Measurements from ENCODE around the gene TXN2.
"Not testable (repeated sequence)": the region's sequence is repeated elsewhere in the genome, so short reads cannot be mapped to it uniquely, and the experiment has no call there.

The TXN2 gene

DNA sequence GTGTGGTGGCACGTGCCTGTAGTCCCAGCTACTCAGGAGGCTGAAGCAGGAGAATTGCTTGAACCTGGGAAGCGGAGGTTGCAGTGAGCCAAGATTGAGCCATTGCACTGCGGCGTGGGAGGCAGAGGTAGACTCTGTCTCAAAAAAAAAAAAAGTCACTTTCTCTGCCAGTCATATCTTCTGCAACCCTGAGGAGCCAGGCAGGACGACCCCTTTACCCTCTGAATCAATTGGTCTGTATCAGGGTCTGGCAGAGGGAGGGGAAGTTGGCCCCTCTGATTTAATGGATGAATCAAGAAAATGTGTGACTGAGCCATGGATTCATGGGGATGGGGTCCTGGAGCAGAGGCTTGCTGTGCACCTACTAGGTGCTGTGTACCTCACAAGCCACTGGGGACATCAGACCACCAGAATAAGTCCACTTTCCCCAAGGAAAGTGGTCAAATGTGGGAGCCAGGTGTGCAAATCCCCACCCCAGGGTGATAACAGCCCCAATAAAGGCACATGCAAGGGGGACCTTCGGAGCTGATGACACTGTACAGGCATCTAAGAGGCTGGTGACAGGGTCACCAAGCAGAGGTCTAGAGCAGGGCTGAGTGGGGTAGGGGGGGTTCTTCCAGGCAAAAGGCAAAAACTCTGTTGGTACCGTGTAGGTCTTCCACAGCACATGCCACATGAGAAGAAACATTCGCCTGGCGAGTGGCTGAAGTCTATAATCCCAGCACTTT is 29.0 kb downstream of the TXN2 start:
- H3K4me2 ChIP-seq: peak overlapping the region; percentile 81; the same call in 1 of the 2 replicates

GRCh38 chr22:36450923-36451322 is 30.5 kb downstream of the TXN2 start:
- not testable (repeated sequence) for H3K4me3 ChIP-seq (IDR thresholded peaks at IDR 0.05; ENCODE audit: insufficient read depth, low read depth, low read length); H3K27me3 ChIP-seq (ENCODE audit: insufficient read depth, low read depth); H2AFZ ChIP-seq (ENCODE audit: low read depth); H4K20me1 ChIP-seq (ENCODE audit: insufficient read depth); H3K79me2 ChIP-seq (ENCODE audit: insufficient read depth, low read depth); H3K36me3 ChIP-seq (ENCODE audit: insufficient read depth)
- Histone ChIP-seq H3K27ac (peak overlapping the region; percentile 76), H3K4me1 (ENCODE audit: low read depth, poor library complexity, severe bottlenecking) (peaks cover 67% of the 10 kb centered on the region), H3K4me2 (peak overlapping the region; percentile 81), H3K9ac (peak overlapping the region; percentile 49; the same call in 1 of the 2 replicates)

More for the DNA sequence above, 29.0 kb downstream of the TXN2 start:
- Histone ChIP-seq H3K27me3 (ENCODE audit: insufficient read depth, low read depth) (no peaks in the 10 kb centered on the region), H3K4me1 (ENCODE audit: low read depth, poor library complexity, severe bottlenecking) (peaks cover 66% of the 10 kb centered on the region), H3K4me3 (IDR thresholded peaks at IDR 0.05; ENCODE audit: insufficient read depth, low read depth, low read length) (no peak overlapping the region), H3K9ac (0 out of 2 replicates have a peak overlapping the region, but pooled peaks have one; percentile 49), H2AFZ (ENCODE audit: low read depth) (peak overlapping the region; percentile 35), H3K36me3 (ENCODE audit: insufficient read depth) (no peaks in the 10 kb centered on the region), H3K79me2 (ENCODE audit: insufficient read depth, low read depth) (no peaks in the 10 kb centered on the region), H4K20me1 (ENCODE audit: insufficient read depth) (no peaks in the 10 kb centered on the region), H3K27ac (peak overlapping the region; percentile 76)
- TF ChIP-seq, protein P1, sequence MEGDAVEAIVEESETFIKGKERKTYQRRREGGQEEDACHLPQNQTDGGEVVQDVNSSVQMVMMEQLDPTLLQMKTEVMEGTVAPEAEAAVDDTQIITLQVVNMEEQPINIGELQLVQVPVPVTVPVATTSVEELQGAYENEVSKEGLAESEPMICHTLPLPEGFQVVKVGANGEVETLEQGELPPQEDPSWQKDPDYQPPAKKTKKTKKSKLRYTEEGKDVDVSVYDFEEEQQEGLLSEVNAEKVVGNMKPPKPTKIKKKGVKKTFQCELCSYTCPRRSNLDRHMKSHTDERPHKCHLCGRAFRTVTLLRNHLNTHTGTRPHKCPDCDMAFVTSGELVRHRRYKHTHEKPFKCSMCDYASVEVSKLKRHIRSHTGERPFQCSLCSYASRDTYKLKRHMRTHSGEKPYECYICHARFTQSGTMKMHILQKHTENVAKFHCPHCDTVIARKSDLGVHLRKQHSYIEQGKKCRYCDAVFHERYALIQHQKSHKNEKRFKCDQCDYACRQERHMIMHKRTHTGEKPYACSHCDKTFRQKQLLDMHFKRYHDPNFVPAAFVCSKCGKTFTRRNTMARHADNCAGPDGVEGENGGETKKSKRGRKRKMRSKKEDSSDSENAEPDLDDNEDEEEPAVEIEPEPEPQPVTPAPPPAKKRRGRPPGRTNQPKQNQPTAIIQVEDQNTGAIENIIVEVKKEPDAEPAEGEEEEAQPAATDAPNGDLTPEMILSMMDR (conservative IDR thresholded peaks at IDR 0.05; ENCODE audit: low read depth, low read length): no peak

DNA sequence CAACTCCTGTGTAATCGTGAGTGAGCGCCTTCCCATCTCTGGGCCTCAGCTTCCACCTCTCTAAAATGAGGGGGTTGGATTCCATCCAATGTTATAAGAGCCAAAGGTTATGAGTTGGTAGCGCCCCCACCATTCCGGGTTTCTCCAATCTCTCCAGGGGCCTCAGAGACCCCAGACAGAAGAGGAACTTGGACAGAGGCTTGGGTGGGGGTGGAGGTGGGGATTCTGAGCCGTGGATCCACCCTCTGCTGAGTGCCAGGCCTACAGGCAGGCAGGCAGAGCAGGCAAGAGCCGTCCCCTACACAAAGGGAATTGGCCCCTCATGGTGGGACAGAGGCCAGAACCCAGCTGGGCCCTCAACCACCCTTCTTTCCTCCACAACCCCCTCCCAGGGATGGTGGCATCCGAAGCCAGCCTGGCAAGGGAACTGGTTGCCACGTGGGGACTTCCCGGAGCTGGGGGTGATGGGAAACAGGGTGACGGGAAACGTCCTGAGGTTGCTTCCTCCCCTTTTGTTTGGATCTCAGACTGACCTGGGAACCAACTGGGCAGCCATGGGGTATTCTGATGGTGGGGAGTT is 31.8 kb downstream of the TXN2 start:
- no peak overlapping the region for H3K4me3 ChIP-seq (IDR thresholded peaks at IDR 0.05; ENCODE audit: insufficient read depth, low read depth, low read length)
- H3K79me2 ChIP-seq (ENCODE audit: insufficient read depth, low read depth): no peaks in the 10 kb centered on the region
- no peak overlapping the region for H2AFZ ChIP-seq (ENCODE audit: low read depth)
- H3K36me3 ChIP-seq (ENCODE audit: insufficient read depth): no peaks in the 10 kb centered on the region
- peaks cover 65% of the 10 kb centered on the region for H3K4me1 ChIP-seq (ENCODE audit: low read depth, poor library complexity, severe bottlenecking)
- no peak overlapping the region for H3K4me2 ChIP-seq
- no peaks in the 10 kb centered on the region for H4K20me1 ChIP-seq (ENCODE audit: insufficient read depth)
- TF ChIP-seq, protein P1 (conservative IDR thresholded peaks at IDR 0.05; ENCODE audit: low read depth, low read length): no peak
- no peaks in the 10 kb centered on the region for H3K27me3 ChIP-seq (ENCODE audit: insufficient read depth, low read depth)
- no peak overlapping the region for H3K9ac ChIP-seq
- H3K27ac ChIP-seq: no peak overlapping the region

GRCh38 chr22:36447632-36448031 is 33.8 kb downstream of the TXN2 start:
- Histone ChIP-seq H3K36me3 (ENCODE audit: insufficient read depth) (no peaks in the 10 kb centered on the region), H3K4me2 (no peak overlapping the region), H2AFZ (ENCODE audit: low read depth) (no peak overlapping the region), H3K9ac (no peak overlapping the region), H3K27me3 (ENCODE audit: insufficient read depth, low read depth) (no peaks in the 10 kb centered on the region), H3K4me3 (IDR thresholded peaks at IDR 0.05; ENCODE audit: insufficient read depth, low read depth, low read length) (no peak overlapping the region), H3K79me2 (ENCODE audit: insufficient read depth, low read depth) (no peaks in the 10 kb centered on the region), H3K4me1 (ENCODE audit: low read depth, poor library complexity, severe bottlenecking) (peaks cover 61% of the 10 kb centered on the region), H4K20me1 (ENCODE audit: insufficient read depth) (no peaks in the 10 kb centered on the region), H3K27ac (no peak overlapping the region)
- TF ChIP-seq, protein P1 (conservative IDR thresholded peaks at IDR 0.05; ENCODE audit: low read depth, low read length): no peak

GRCh38 chr22:36445158-36445668 is 36.2 kb downstream of the TXN2 start:
- no peaks in the 10 kb centered on the region for H4K20me1 ChIP-seq (ENCODE audit: insufficient read depth)
- no peak overlapping the region for H3K4me3 ChIP-seq (IDR thresholded peaks at IDR 0.05; ENCODE audit: insufficient read depth, low read depth, low read length)
- H3K4me2 ChIP-seq: no peak overlapping the region
- no peak overlapping the region for H3K9ac ChIP-seq
- TF ChIP-seq, protein P1 (conservative IDR thresholded peaks at IDR 0.05; ENCODE audit: low read depth, low read length): no peak
- H3K4me1 ChIP-seq (ENCODE audit: low read depth, poor library complexity, severe bottlenecking): peaks cover 42% of the 10 kb centered on the region
- no peaks in the 10 kb centered on the region for H3K27me3 ChIP-seq (ENCODE audit: insufficient read depth, low read depth)
- H3K79me2 ChIP-seq (ENCODE audit: insufficient read depth, low read depth): no peaks in the 10 kb centered on the region
- no peak overlapping the region for H2AFZ ChIP-seq (ENCODE audit: low read depth)
- no peak overlapping the region for H3K27ac ChIP-seq
- no peaks in the 10 kb centered on the region for H3K36me3 ChIP-seq (ENCODE audit: insufficient read depth)

All from KMS-11 (cell line).